Lung (tissue), 12 donors: ENCODE data around the gene ZMPSTE24. TPM values are rescaled to one million over a fixed set of nuclear protein-coding genes. Genes with fewer than 3 reads are reported as not detected.

ENCODE experiments used
- ATAC-seq: fragments of 200-7000 bp; cut with Tn5 transposase; one replicate; pipeline ENCODE4 v1.9.1; 2020; ENCODE audit warnings: moderate number of reproducible peaks; ENCODE audit not compliant: insufficient read depth, low FRiP score
- DNase-seq, 3 donors: peaks; one replicate each; pipeline ENCODE4 v3.0.0-alpha.2; 2013 to 2017
- H3K27ac ChIP-seq, 2 donors: one replicate each; pipeline ENCODE4 v1.5.1; 2013; ENCODE audit warnings: mild to moderate bottlenecking in 2 of 2, moderate library complexity in 2 of 2, control low read depth in 1 of 2, inconsistent platforms in 1 of 2, low read depth in 1 of 2, low read length in 1 of 2
- H3K27me3 ChIP-seq, 3 donors: one replicate each; pipeline ENCODE4 v1.5.1; 2013; ENCODE audit warnings: low read length in 2 of 3; ENCODE audit not compliant: control insufficient read depth in 3 of 3, insufficient read depth in 3 of 3
- H3K36me3 ChIP-seq, 4 donors: one replicate each; pipeline ENCODE4 v1.5.1; 2013; ENCODE audit warnings: low read length in 4 of 4, mild to moderate bottlenecking in 1 of 4, moderate library complexity in 1 of 4; ENCODE audit not compliant: control insufficient read depth in 4 of 4, insufficient read depth in 4 of 4
- H3K4me1 ChIP-seq, 5 donors: one replicate each; pipeline ENCODE4 v1.5.1; 2013; ENCODE audit warnings: low read length in 5 of 5, mild to moderate bottlenecking in 2 of 5, moderate library complexity in 1 of 5; ENCODE audit not compliant: control insufficient read depth in 5 of 5, insufficient read depth in 5 of 5
- H3K4me3 ChIP-seq: one replicate; pipeline ENCODE4 v1.5.1; 2013; ENCODE audit warnings: mild to moderate bottlenecking, control low read depth, moderate library complexity
- H3K9ac ChIP-seq, 2 donors: one replicate each; pipeline ENCODE4 v1.5.1; 2013; ENCODE audit warnings: low read length in 2 of 2, control low read depth in 1 of 2; ENCODE audit not compliant: insufficient read depth in 1 of 2
- H3K9me3 ChIP-seq, 4 donors: one replicate each; pipeline ENCODE4 v1.5.1; 2013; ENCODE audit warnings: low read length in 3 of 4, mild to moderate bottlenecking in 1 of 4, moderate library complexity in 1 of 4; ENCODE audit not compliant: control insufficient read depth in 4 of 4, insufficient read depth in 3 of 4
- WGBS, 2 donors: extraction: QIAGEN DNeasy Blood & Tissue Kit; methylation state at CpG; one replicate each; pipeline ENCODE4 v1.1.7; 2013; 5-methylcytosine and 5-hydroxymethylcytosine counted together
- polyA plus RNA-seq, 2 donors: library from polyadenylated mRNA; stranded (reverse); fragments of 200-250 nt; gene quantifications; one replicate each; pipeline ENCODE4 v1.2.1, GENCODE V29; 2013
- total RNA-seq, 2 donors: library from RNA; depleted of rRNA in 1 of 2; stranded (reverse); fragments of >200 nt in 1 of 2; gene quantifications; one replicate each; pipeline ENCODE4 v1.2.1, GENCODE V29; 2014 to 2021
- TF ChIP-seq, protein P1 (sequence below): IDR thresholded peaks from 2 replicates; pipeline ENCODE4 v1.5.1; 2012; ENCODE audit warnings: mild to moderate bottlenecking; ENCODE audit errors: control extremely low read depth, extremely low read depth
- donor health status: control.
- donor health status: control.
- donor health status: Bipolar disorder and iron deficiency.
- donor health status: healthy.
- donor health status: DM: yes; HTN: yes; CAD: no.

The ZMPSTE24 gene
- total and polyA plus RNA-seq, 4 donors: 17.2 to 41.8 (median 35.3) TPM

GRCh38 chr1:40299366-40300248, 41.6 kb downstream of the ZMPSTE24 start:
- no peak for ATAC-seq
- TF ChIP-seq, protein P1, sequence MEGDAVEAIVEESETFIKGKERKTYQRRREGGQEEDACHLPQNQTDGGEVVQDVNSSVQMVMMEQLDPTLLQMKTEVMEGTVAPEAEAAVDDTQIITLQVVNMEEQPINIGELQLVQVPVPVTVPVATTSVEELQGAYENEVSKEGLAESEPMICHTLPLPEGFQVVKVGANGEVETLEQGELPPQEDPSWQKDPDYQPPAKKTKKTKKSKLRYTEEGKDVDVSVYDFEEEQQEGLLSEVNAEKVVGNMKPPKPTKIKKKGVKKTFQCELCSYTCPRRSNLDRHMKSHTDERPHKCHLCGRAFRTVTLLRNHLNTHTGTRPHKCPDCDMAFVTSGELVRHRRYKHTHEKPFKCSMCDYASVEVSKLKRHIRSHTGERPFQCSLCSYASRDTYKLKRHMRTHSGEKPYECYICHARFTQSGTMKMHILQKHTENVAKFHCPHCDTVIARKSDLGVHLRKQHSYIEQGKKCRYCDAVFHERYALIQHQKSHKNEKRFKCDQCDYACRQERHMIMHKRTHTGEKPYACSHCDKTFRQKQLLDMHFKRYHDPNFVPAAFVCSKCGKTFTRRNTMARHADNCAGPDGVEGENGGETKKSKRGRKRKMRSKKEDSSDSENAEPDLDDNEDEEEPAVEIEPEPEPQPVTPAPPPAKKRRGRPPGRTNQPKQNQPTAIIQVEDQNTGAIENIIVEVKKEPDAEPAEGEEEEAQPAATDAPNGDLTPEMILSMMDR: no peak
- Histone ChIP-seq H3K4me1 (no peaks in the 10 kb centered on the region), H3K27me3 (no peaks in the 10 kb centered on the region), H3K9ac (no peak overlapping the region), H3K36me3 (peaks cover under 1 to 3% (median 2%) of the 10 kb centered on the region in 4 donors), H3K27ac (no peak overlapping the region), H3K4me3 (no peak overlapping the region), H3K9me3 (peaks cover 0 to 4% (median 0%) of the 10 kb centered on the region in 4 donors)
- 50 to 61% methylated on average over 8 of the region's 8 CpGs for WGBS, 2 donors
- no peak for DNase-seq

DNA sequence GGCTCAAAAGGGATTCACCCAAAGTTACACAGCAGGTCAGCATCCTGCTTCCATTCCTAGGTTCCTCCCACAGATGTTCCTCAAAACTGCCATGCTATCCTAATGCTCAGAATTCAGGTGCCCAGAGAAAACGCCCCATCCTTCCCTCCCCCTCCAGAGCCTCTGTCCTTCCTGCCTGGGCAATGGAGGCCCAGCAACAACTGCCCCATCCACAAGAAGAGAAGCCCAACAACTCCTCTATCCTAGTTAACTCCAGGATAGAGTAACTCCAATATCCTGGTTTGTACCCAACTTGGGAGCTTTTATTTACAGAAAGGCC, 42.2 kb downstream of the ZMPSTE24 start:
- no peaks in the 10 kb centered on the region for H3K27me3 ChIP-seq
- peaks cover 0 to 3% (median 0%) of the 10 kb centered on the region in 4 donors for H3K36me3 ChIP-seq
- H3K4me3 ChIP-seq: no peak overlapping the region
- H3K9me3 ChIP-seq: peaks cover 0 to 4% (median 0%) of the 10 kb centered on the region in 4 donors
- TF ChIP-seq, protein P1: no peak
- H3K4me1 ChIP-seq: no peaks in the 10 kb centered on the region
- no peak for ATAC-seq
- WGBS, 2 donors: 80 to 82% methylated on average over 1 of the region's 1 CpG
- no peak for DNase-seq
- H3K9ac ChIP-seq: no peak overlapping the region
- H3K27ac ChIP-seq: no peak overlapping the region

DNA sequence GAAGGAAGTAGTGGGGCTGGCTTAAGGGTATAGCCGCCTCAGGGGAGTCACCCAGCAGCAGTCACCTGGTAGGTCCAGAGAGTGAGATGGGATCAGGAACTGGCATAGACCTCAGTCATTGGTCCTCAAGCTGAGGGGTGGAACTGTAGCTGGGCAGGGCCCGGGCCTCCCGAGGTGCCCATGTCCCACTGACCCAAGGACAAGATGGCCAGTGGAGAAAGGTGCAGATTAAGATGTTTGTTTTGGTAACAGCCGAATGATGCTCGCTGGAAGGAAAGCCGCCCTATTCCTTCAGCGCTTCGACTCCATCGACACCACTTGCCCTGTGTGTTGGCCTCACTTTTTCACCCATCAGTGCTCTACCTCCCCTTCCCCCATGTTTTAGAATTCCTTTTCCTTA, 42.6 kb downstream of the ZMPSTE24 start:
- no peaks in the 10 kb centered on the region for H3K4me1 ChIP-seq
- no peaks in the 10 kb centered on the region for H3K27me3 ChIP-seq
- 94% methylated on average over 9 of the region's 9 CpGs for WGBS, 2 donors
- DNase-seq (no peak), ATAC-seq (no peak)
- TF ChIP-seq, protein P1: no peak
- H3K9ac ChIP-seq: no peak overlapping the region
- no peak overlapping the region for H3K27ac ChIP-seq
- H3K36me3 ChIP-seq: peaks cover 0 to 3% (median 0%) of the 10 kb centered on the region in 4 donors
- no peak overlapping the region for H3K4me3 ChIP-seq
- H3K9me3 ChIP-seq: peaks cover 0 to 4% (median 0%) of the 10 kb centered on the region in 4 donors
